ENCODE measurements around the gene NLRC4.

GRCh38 chr2:32277674-32278477 lies 13.2 kb upstream of the NLRC4 start, which contains the start of gene YIPF4:
- TF ChIP-seq EZH2phosphoT487 (IDR thresholded peaks at IDR 0.05; ENCODE audit: low read depth, severe bottlenecking, unreplicated experiment) (no peak), CTCF (IDR thresholded peaks at IDR 0.05; ENCODE audit: poor library complexity) (no peak)

Measured in hepatocyte (in vitro differentiated cells).